Measurements from ENCODE around the gene SEC16A. TPM values are rescaled to one million over a fixed set of nuclear protein-coding genes. Genes with fewer than 3 reads are reported as not detected.

The SEC16A gene
- total RNA-seq, 1 experiment from 2014 or later = 56.4 TPM

- Histone ChIP-seq H3T11ph (ENCODE audit: low read length) (no peak overlapping the region), H3K27ac (ENCODE audit: insufficient read length, low read depth, low read length) (no peak overlapping the region), H2BK12ac (ENCODE audit: insufficient read length, low read depth, low read length) (no peak overlapping the region), H3K23me2 (ENCODE audit: insufficient read length, low read depth, low read length, poor library complexity, severe bottlenecking) (no peaks in the 10 kb centered on the region), H3K9ac (ENCODE audit: extremely low read depth, insufficient read length, low read length) (no peak overlapping the region), H2AK5ac (ENCODE audit: insufficient read length, low read length) (no peak overlapping the region), H3K4me2 (ENCODE audit: insufficient read depth, insufficient read length, low read length) (no peak overlapping the region), H2BK5ac (ENCODE audit: insufficient read length, low read length) (no peak overlapping the region), H4K8ac (replicated peaks; ENCODE audit: insufficient read length, low read depth, low read length) (no peak overlapping the region), H3K56ac (ENCODE audit: insufficient read length, low read depth, low read length) (no peak overlapping the region), H3K4ac (ENCODE audit: low read depth, low read length) (no peak overlapping the region), H2BK15ac (ENCODE audit: low read depth, low read length) (no peak overlapping the region), H4K20me1 (ENCODE audit: control insufficient read depth, insufficient read depth, insufficient read length) (peaks cover 3% of the 10 kb centered on the region), H3K14ac (ENCODE audit: insufficient read depth, low read length) (no peak overlapping the region), H4K91ac (ENCODE audit: insufficient read length, low read depth, low read length) (no peak overlapping the region), H3K27me3 (ENCODE audit: insufficient read depth, low read length) (no peaks in the 10 kb centered on the region), H3K9me3 (ENCODE audit: control insufficient read depth, low read depth, low read length) (no peaks in the 10 kb centered on the region), H3K79me1 (ENCODE audit: insufficient read depth, low read depth, low read length, poor library complexity, severe bottlenecking) (no peaks in the 10 kb centered on the region), H4K5ac (ENCODE audit: insufficient read length, low read depth, low read length) (no peak overlapping the region), H2BK20ac (ENCODE audit: low read depth, low read length, poor library complexity, severe bottlenecking) (no peak overlapping the region), H2BK120ac (ENCODE audit: low read depth, low read length, poor library complexity, severe bottlenecking) (no peak overlapping the region), H3K79me2 (ENCODE audit: insufficient read depth, low read length) (no peaks in the 10 kb centered on the region), H3K18ac (ENCODE audit: insufficient read length, low read depth, low read length) (no peak overlapping the region), H2AFZ (ENCODE audit: low read length) (no peak overlapping the region), H3K4me1 (ENCODE audit: insufficient read depth, low read length) (no peaks in the 10 kb centered on the region), H3K23ac (ENCODE audit: insufficient read length, low read depth, low read length) (no peak overlapping the region)
- Mint-ChIP-seq H3K27ac (no peak overlapping the region), H3K27me3 (ENCODE audit: low read depth) (no peaks in the 10 kb centered on the region), H3K4me3 (no peak overlapping the region), H3K9me3 (no peaks in the 10 kb centered on the region), H3K4me1 (no peaks in the 10 kb centered on the region), H3K36me3 (ENCODE audit: insufficient read depth in 1 of 3, low read depth in 3 of 3) (peaks cover 4 to 58% (median 55%) of the 10 kb centered on the region in 3 experiments; a peak in 6 of 7 replicates)
- no CpG with 5 or more reads among the region's 16 CpGs for WGBS (ENCODE audit: extremely low coverage, insufficient read length, low lambda C conversion rate)
- DNase-seq = no peak
- no peak for TF ChIP-seq CTCF (conservative IDR thresholded peaks at IDR 0.05)
Observed at GRCh38 chr9:136513191-136513590, 30.4 kb upstream of the SEC16A start.
